Activated CD8-positive, alpha-beta T cell treated with anti-CD3 and anti-CD28 coated beads for 36 hours (primary cell): ENCODE measurements around the gene TMEM247. TPM values are rescaled to one million over a fixed set of nuclear protein-coding genes. Genes with fewer than 3 reads are reported as not detected.

Experiments
- ATAC-seq: fragments of 200-7000 bp; cut with Tn5 transposase; one replicate; pipeline ENCODE4 v1.10.0; 2021; ENCODE audit warnings: mild to moderate bottlenecking, moderate library complexity
- CTCF ChIA-PET: fragments of 350-600 bp; sonication (Branson Sonifier 250); formaldehyde crosslinking; loops from one replicate; lab custom pipeline; 2021; ENCODE audit warnings: antibody characterized with exemption; lab: Charles Lee
- POLR2A ChIA-PET: fragments of 350-600 bp; sonication (Branson Sonifier 250); formaldehyde crosslinking; loops from one replicate; lab custom pipeline; 2021; ENCODE audit warnings: antibody characterized with exemption; lab: Charles Lee
- DNase-seq: peaks from one replicate; pipeline ENCODE4 v3.0.0-alpha.2; 2020
- H3K27ac Mint-ChIP-seq: one replicate; pipeline ENCODE4 v1.8.0; 2021; ENCODE audit warnings: mild to moderate bottlenecking, mixed read lengths
- H3K27me3 Mint-ChIP-seq: one replicate; pipeline ENCODE4 v1.8.0; 2021; ENCODE audit warnings: mixed read lengths
- H3K36me3 Mint-ChIP-seq: one replicate; pipeline ENCODE4 v1.8.0; 2021; ENCODE audit warnings: low read depth, mixed read lengths
- H3K4me1 Mint-ChIP-seq: one replicate; pipeline ENCODE4 v1.8.0; 2021; ENCODE audit warnings: low read depth, mixed read lengths
- H3K4me3 Mint-ChIP-seq: one replicate; pipeline ENCODE4 v1.8.0; 2021; ENCODE audit warnings: mild to moderate bottlenecking, moderate library complexity, mixed read lengths
- H3K9me3 Mint-ChIP-seq: one replicate; pipeline ENCODE4 v1.8.0; 2021; ENCODE audit warnings: mixed read lengths
- intact Hi-C: fragments of 100-400 bp; cut with micrococcal nuclease; formaldehyde crosslinking; loops from one replicate; pipeline ENCODE4 v1.10.0; 2022
- total RNA-seq, 2 experiments: library from RNA; stranded (reverse); gene quantifications; one replicate each; pipeline ENCODE4 v1.2.3, GENCODE V29; 2021
- TF ChIP-seq, protein P1 (sequence below): fragments of 200-600 bp; IDR thresholded peaks from one replicate; pipeline ENCODE4 v1.8.0; 2022; ENCODE audit warnings: antibody characterized with exemption, mild to moderate bottlenecking

Gene TMEM247
- total RNA-seq, 2 experiments from 2014 or later, result not detected

DNA sequence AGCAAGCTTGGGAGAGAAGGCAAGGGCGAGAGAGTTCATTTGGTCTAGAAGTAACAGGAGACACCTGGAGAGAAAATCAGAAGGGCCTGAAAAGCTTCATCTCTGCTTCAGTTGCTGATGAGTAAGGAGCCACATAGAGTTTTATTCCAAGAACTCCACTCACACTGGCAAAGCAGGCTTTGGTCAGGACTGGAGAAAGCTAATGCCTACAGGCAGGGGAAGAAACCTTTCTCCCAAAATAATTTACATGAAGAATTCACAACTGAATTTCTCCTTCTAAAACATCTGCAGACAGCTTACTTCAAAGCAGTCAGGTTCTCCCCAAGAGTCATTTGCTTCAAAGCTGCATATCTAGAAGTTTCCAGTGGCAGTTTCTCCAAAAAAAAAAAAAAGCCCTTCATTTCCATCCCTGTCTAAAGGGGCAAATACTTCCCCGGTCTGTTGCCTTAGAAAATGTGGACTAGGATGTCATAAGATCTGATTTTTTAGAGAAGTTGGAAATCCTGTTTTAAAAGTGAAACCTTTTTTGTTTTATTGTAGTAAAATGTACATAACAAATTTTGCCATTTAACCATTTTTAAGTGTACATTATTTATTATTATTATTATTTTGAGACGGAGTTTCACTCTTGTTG is 46.3 kb downstream of the TMEM247 start:
- Mint-ChIP-seq H3K27me3 (no peaks in the 10 kb centered on the region), H3K9me3 (no peaks in the 10 kb centered on the region), H3K27ac (no peak overlapping the region), H3K4me3 (no peak overlapping the region), H3K4me1 (peaks cover 7% of the 10 kb centered on the region), H3K36me3 (peaks cover 1% of the 10 kb centered on the region)
- DNase-seq (no peak), ATAC-seq (no peak)
- ChIA-PET CTCF (interaction anchor here (0.7 kb wide), 1 partner anchor 13 kb away, joined by 3 read pairs; no protein-coding TSS in a partner anchor), POLR2A (no interaction called here)
- TF ChIP-seq, protein P1, sequence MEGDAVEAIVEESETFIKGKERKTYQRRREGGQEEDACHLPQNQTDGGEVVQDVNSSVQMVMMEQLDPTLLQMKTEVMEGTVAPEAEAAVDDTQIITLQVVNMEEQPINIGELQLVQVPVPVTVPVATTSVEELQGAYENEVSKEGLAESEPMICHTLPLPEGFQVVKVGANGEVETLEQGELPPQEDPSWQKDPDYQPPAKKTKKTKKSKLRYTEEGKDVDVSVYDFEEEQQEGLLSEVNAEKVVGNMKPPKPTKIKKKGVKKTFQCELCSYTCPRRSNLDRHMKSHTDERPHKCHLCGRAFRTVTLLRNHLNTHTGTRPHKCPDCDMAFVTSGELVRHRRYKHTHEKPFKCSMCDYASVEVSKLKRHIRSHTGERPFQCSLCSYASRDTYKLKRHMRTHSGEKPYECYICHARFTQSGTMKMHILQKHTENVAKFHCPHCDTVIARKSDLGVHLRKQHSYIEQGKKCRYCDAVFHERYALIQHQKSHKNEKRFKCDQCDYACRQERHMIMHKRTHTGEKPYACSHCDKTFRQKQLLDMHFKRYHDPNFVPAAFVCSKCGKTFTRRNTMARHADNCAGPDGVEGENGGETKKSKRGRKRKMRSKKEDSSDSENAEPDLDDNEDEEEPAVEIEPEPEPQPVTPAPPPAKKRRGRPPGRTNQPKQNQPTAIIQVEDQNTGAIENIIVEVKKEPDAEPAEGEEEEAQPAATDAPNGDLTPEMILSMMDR, result no peak
- intact Hi-C loops, result no loop called here

DNA sequence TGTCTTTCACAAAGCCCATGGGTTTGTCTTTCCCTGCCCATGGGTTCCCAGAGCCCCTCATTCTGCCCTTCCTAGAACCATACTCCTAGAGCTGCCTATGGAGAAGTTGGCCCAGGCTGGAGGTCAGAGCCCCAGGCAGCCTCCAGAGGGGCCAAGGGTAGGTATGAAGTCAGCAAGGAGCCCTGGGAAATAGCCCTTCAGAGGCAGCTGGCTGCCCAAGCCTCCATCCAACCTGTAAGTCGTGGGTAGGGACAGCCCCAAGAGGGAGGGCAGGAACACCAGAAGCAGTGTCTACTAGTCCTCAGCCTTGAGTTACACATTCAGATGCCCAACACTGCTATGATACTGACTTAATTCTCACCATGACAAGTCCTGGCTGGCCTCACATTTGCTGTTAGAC is 49.5 kb downstream of the TMEM247 start:
- peaks cover 3% of the 10 kb centered on the region for H3K9me3 Mint-ChIP-seq
- CTCF ChIA-PET, result no interaction called here

DNA sequence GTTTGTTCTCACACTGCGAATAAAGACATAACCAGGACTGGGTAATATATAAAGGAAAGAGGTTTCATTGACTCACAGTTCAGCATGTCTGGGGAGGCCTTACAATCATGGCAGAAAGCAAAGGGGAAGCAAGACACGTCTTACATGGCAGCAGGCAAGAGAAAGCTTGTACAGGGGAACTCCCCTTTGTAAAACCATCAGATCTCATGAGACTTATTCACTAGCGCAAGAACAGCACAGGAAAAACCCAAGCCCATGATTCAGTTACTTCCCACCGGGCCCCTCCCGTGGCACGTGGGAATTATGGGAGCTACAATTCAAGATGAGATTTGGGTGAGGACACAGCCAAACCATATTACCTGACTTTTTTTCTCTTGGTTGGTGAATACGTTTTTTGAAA is 51.3 kb downstream of the TMEM247 start:
- intact Hi-C loops, result no loop called here
- TF ChIP-seq, protein P1, result no peak
- Mint-ChIP-seq H3K4me3 (no peak overlapping the region), H3K36me3 (peaks cover 20% of the 10 kb centered on the region), H3K9me3 (peaks cover 3% of the 10 kb centered on the region), H3K4me1 (peaks cover 21% of the 10 kb centered on the region), H3K27me3 (no peaks in the 10 kb centered on the region), H3K27ac (no peak overlapping the region)
- DNase-seq (no peak), ATAC-seq (no peak)
- ChIA-PET CTCF (interaction anchor here (1.0 kb wide), 1 partner anchor 24 kb away, joined by 3 read pairs; no protein-coding TSS in a partner anchor), POLR2A (no interaction called here)

More for the DNA sequence above, 49.5 kb downstream of the TMEM247 start:
- intact Hi-C loops, result no loop called here
- H3K27me3 Mint-ChIP-seq, result no peaks in the 10 kb centered on the region
- no peak overlapping the region for H3K4me3 Mint-ChIP-seq
- POLR2A ChIA-PET, result no interaction called here
- TF ChIP-seq, protein P1, result no peak
- ATAC-seq (no peak), DNase-seq (no peak)
- peaks cover 7% of the 10 kb centered on the region for H3K36me3 Mint-ChIP-seq
- H3K27ac Mint-ChIP-seq, result no peak overlapping the region
- H3K4me1 Mint-ChIP-seq, result peaks cover 3% of the 10 kb centered on the region

DNA sequence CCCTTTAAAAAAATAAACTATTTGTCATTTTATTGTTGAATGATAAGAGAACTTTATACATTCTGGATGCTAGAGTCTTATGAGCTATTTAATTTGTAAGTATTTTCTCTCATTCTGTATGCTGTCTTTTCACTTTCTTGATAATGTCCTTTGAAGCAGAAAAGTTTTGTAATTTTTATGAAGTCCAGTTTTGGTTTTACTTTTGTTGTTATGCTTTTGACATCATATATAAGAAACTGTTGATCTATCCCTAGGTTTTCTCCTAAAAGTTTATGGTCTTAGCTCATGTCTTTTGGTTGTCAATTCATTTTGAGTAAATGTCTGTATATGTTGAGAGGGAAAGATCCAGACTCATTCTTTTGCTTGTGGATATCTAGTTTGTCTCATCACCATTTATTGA is 52.5 kb downstream of the TMEM247 start:
- ChIA-PET CTCF (interaction anchor here (1.0 to 1.6 kb wide), 3 partner anchors 14 to 1551 kb away, joined by 3 read pairs; no protein-coding TSS in a partner anchor), POLR2A (no interaction called here)
- TF ChIP-seq, protein P1, result no peak
- H3K27me3 Mint-ChIP-seq, result no peaks in the 10 kb centered on the region
- H3K9me3 Mint-ChIP-seq, result peaks cover 3% of the 10 kb centered on the region
- ATAC-seq (no peak), DNase-seq (no peak)
- no peak overlapping the region for H3K27ac Mint-ChIP-seq
- H3K36me3 Mint-ChIP-seq, result peaks cover 22% of the 10 kb centered on the region
- peaks cover 28% of the 10 kb centered on the region for H3K4me1 Mint-ChIP-seq
- H3K4me3 Mint-ChIP-seq, result no peak overlapping the region
- intact Hi-C loops, result no loop called here

Other genes with a start within 250 kb of the TMEM247 start
- gene EPAS1, start 182.2 kb upstream of the TMEM247 start, total RNA-seq, result 10 to 100 TPM in 1 of 2 experiments, 1 to 10 TPM in 1; 8.3 to 12.2 TPM
- 10 to 100 TPM; 14.0 to 15.0 TPM for gene RHOQ, start 62.9 kb downstream of the TMEM247 start, total RNA-seq
- gene ATP6V1E2, start 63.0 kb downstream of the TMEM247 start, total RNA-seq, result 1 to 10 TPM; 6.3 to 6.8 TPM
- 10 to 100 TPM; 27.2 to 27.7 TPM for gene PIGF, start 137.5 kb downstream of the TMEM247 start, total RNA-seq
- 1 to 10 TPM; 8.1 to 8.4 TPM for gene CRIPT, start 137.7 kb downstream of the TMEM247 start, total RNA-seq
- 1 to 10 TPM; 5.2 to 5.3 TPM for gene SOCS5, start 219.7 kb downstream of the TMEM247 start, total RNA-seq